ENCODE measurements around the gene RALGAPA1. TPM values are rescaled to one million over a fixed set of nuclear protein-coding genes. Genes with fewer than 3 reads are reported as not detected.
A peak's percentile ranks its signal among the peaks of the same experiment; 100 is the strongest.
"Not testable (repeated sequence)": the region's sequence is repeated elsewhere in the genome, so short reads cannot be mapped to it uniquely, and the experiment has no call there.

Gene RALGAPA1
- total and polyA plus RNA-seq, 7 donors = 4.3 to 40.1 (median 28.0) TPM

DNA sequence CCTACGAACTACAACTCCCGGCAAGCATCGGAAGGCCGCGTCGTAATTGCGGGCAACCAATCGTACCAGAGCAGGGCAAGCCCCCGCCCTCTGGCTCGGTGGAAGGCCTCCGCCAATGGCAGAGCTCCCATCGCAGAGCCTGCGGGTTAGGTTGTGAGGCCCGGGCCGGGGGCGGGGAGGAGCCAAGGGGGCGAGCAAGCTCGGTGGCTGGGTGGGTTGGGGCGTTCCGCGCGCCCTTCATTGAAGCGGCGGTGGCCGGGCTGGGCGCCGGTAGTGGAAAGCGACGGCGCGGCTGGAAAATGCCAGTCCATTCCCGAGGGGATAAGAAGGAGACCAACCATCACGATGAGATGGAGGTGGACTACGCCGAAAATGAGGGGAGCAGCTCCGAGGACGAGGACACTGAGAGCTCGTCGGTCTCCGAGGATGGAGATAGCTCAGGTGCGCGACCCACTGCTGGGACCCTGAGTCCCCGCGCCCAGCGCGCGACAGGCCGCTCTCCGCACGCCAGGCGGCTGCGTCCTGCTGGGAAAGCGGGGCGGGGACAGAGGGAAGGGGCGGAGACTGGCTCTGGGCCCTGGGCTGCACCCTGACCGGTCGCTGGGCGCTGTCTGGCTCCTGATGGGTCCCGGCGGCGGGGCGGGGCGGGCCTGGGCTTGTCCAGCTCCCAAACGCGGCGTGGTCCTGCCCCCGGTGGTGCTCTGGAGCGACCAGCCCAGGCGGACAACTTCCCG, 17.3 kb upstream of the RALGAPA1 start, which contains the start of gene BRMS1L:
Gene BRMS1L, plus strand, starts transcription at position 121 of the 734 bp plus-strand sequence. Its CDS starts 179 bp downstream, at position 300.
- TF ChIP-seq, protein P1, sequence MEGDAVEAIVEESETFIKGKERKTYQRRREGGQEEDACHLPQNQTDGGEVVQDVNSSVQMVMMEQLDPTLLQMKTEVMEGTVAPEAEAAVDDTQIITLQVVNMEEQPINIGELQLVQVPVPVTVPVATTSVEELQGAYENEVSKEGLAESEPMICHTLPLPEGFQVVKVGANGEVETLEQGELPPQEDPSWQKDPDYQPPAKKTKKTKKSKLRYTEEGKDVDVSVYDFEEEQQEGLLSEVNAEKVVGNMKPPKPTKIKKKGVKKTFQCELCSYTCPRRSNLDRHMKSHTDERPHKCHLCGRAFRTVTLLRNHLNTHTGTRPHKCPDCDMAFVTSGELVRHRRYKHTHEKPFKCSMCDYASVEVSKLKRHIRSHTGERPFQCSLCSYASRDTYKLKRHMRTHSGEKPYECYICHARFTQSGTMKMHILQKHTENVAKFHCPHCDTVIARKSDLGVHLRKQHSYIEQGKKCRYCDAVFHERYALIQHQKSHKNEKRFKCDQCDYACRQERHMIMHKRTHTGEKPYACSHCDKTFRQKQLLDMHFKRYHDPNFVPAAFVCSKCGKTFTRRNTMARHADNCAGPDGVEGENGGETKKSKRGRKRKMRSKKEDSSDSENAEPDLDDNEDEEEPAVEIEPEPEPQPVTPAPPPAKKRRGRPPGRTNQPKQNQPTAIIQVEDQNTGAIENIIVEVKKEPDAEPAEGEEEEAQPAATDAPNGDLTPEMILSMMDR (IDR thresholded peaks at IDR 0.05) = peak; percentile 6
- peak within 1 kb of the TSS; percentile 99 for H3K4me3 ChIP-seq
- WGBS, 3 donors = 0 to 1% (median 0%) methylated on average over 44 to 70 of the region's 70 CpGs
- H3K9me3 ChIP-seq = no peaks in the 10 kb centered on the region
- peaks cover 0 to 2% of the 10 kb centered on the region in 2 donors for H3K36me3 ChIP-seq (ENCODE audit: insufficient read depth in 1 of 2, low read depth in 1 of 2)
- peaks cover 4% of the 10 kb centered on the region for H3K4me1 ChIP-seq
- H3K27me3 ChIP-seq (ENCODE audit: insufficient read depth in 3 of 3, low read length in 2 of 3) = no peaks in the 10 kb centered on the region
- peak; percentile 97 to 98 (median 98) for ATAC-seq
- DNase-seq = peak; percentile 99
- intact Hi-C loops (cut with DNase I) = loop anchor here in 1 of 2 donors (10.0 kb wide), 1 partner anchor 702 kb away; the partner anchor contains the start of genes PPP2R3C and PRORP
- H3K27ac ChIP-seq = peak within 1 kb of the TSS; percentile 100

DNA sequence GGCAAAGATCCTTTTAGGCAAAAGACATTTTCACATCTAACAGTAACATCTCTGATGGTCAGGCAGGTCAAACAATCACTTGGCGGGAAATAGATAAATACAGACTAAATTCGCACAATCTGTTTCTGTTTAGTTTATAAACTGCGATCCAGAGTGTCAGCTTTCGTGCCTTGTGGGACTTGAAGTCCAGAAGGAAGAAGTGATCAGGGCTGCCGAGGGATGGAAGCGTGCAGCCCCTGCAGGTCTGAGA, 16.8 kb upstream of the RALGAPA1 start:
- Histone ChIP-seq H3K27me3 (ENCODE audit: insufficient read depth in 3 of 3, low read length in 2 of 3) (no peaks in the 10 kb centered on the region), H3K27ac (peak overlapping the region; percentile 100), H3K9me3 (no peaks in the 10 kb centered on the region), H3K36me3 (ENCODE audit: insufficient read depth in 1 of 2, low read depth in 1 of 2) (no peaks in the 10 kb centered on the region), H3K4me3 (peak overlapping the region; percentile 99), H3K4me1 (peaks cover 4% of the 10 kb centered on the region)
- DNase-seq (no peak), ATAC-seq (no peak)
- 0 to 1% (median 0%) methylated on average over 6 of the region's 6 CpGs for WGBS, 3 donors
- intact Hi-C loops (cut with DNase I) = loop anchor here in 1 of 2 donors (10.0 kb wide), 1 partner anchor 701 kb away; the partner anchor contains the start of genes PPP2R3C and PRORP
- TF ChIP-seq, protein P1 (IDR thresholded peaks at IDR 0.05) = no peak

DNA sequence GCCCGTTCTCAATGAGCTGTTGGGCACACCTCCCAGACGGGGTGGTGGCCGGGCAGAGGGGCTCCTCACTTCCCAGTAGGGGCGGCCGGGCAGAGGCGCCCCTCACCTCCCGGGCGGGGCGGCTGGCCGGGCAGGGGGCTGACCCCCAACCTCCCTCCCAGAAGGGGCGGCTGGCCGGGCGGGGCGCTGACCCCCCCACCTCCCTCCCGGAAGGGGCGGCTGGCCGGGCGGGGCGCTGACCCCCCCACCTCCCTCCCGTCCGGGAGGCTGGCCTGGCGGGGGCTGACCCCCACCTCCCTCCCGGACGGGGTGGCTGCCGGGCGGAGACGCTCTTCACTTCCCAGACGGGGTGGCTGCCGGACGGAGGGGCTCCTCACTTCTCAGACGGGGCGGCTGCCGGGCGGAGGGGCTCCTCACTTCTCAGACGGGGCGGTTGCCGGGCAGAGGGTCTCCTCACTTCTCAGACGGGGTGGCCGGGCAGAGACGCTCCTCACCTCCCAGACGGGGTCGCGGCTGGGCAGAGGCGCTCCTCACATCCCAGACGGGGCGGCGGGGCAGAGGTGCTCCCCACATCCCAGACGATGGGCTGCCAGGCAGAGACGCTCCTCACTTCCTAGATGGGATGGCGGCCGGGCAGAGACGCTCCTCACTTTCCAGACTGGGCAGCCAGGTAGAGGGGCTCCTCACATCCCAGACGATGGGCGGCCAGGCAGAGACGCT, 15.5 kb upstream of the RALGAPA1 start:
- not testable (repeated sequence) for H3K27ac ChIP-seq; H3K9me3 ChIP-seq; H3K27me3 ChIP-seq (ENCODE audit: insufficient read depth in 3 of 3, low read length in 2 of 3); DNase-seq; H3K4me1 ChIP-seq; H3K36me3 ChIP-seq (ENCODE audit: insufficient read depth in 1 of 2, low read depth in 1 of 2); ATAC-seq
- intact Hi-C loops (cut with DNase I) = loop anchor here in 1 of 2 donors (10.0 kb wide), 1 partner anchor 700 kb away; the partner anchor contains the start of genes PPP2R3C and PRORP
- peak overlapping the region; percentile 99 for H3K4me3 ChIP-seq
- WGBS, 3 donors = 76 to 85% (median 84%) methylated on average over 15 to 38 of the region's 55 CpGs

DNA sequence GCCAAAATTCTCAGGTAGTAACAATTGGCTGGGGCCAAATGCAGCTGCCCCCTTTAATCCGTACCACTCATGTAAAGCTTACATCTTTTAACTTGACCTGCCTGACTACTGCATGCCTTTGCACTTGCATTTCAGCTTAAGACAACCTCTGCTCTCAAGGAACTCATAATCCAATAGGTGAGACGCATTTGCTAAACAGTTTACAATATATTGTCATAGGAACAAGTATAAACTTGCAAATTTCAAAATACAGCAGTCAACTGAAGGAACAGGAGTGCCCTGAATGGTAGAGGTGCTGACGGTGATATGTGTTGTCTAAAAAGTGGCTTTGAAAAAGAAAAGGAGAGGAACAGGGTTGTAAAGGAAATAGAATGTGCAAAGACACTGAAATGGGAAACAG, 13.4 kb upstream of the RALGAPA1 start:
- Histone ChIP-seq H3K4me1 (peaks cover 4% of the 10 kb centered on the region), H3K9me3 (no peaks in the 10 kb centered on the region), H3K36me3 (ENCODE audit: insufficient read depth in 1 of 2, low read depth in 1 of 2) (no peaks in the 10 kb centered on the region), H3K27ac (no peak overlapping the region), H3K4me3 (no peak overlapping the region), H3K27me3 (ENCODE audit: insufficient read depth in 3 of 3, low read length in 2 of 3) (no peaks in the 10 kb centered on the region)
- intact Hi-C loops (cut with DNase I) = loop anchor here in 1 of 2 donors (10.0 kb wide), 1 partner anchor 698 kb away; the partner anchor contains the start of genes PPP2R3C and PRORP
- TF ChIP-seq, protein P1 (IDR thresholded peaks at IDR 0.05) = no peak
- no peak for DNase-seq
- no peak for ATAC-seq
- 77 to 90% (median 83%) methylated on average over 3 of the region's 3 CpGs for whole genome bisulfite sequencing, 3 donors

Data from psoas muscle (tissue), 8 donors.